OCI-LY7 (cell line): ENCODE results near the gene SH3PXD2A. TPM values are rescaled to one million over a fixed set of nuclear protein-coding genes. Genes with fewer than 3 reads are reported as not detected.

ENCODE experiments used
- BruUV-seq: library from RNA; stranded (reverse); fragments of 400-500 nt; replicated peaks from 2 replicates; lab custom pipeline; 2021; lab: Mats Ljungman, UMichigan
- CTCF ChIA-PET: fragments of 300-600 bp; sonication (Branson Sonifier 250); formaldehyde crosslinking; loops from one replicate; lab custom pipeline; 2022; ENCODE audit warnings: antibody characterized with exemption; ENCODE audit not compliant: unreplicated experiment; lab: Charles Lee
- POLR2A ChIA-PET: fragments of 300-600 bp; sonication (Branson Sonifier 250); formaldehyde crosslinking; loops from one replicate; lab custom pipeline; 2022; ENCODE audit warnings: antibody characterized with exemption; lab: Charles Lee
- DNase-seq: peaks from one replicate; pipeline ENCODE4 v3.0.0-alpha.2; 2015; ENCODE audit warnings: low spot score
- H2AFZ ChIP-seq: fragments of 200-600 bp; sonication (generic), shearing (Covaris generic); 2 replicates; pipeline ENCODE4 v1.6.1; 2014; ENCODE audit warnings: mild to moderate bottlenecking, antibody characterized with exemption, low read length, moderate library complexity
- H3K27ac ChIP-seq: fragments of 200-600 bp; sonication (generic); 2 replicates; pipeline ENCODE4 v1.5.1; 2014; ENCODE audit warnings: mixed run types, low read depth, mild to moderate bottlenecking, moderate library complexity, low read length, inconsistent platforms; ENCODE audit not compliant: poor library complexity, severe bottlenecking
- H3K36me3 ChIP-seq: fragments of 200-600 bp; sonication (generic); 2 replicates; pipeline ENCODE4 v1.6.1; 2014; ENCODE audit warnings: mild to moderate bottlenecking, antibody characterized with exemption, low read length, moderate library complexity, mixed read lengths; ENCODE audit not compliant: insufficient read depth
- H3K4me1 ChIP-seq: fragments of 200-600 bp; sonication (generic); 2 replicates; pipeline ENCODE4 v1.5.1; 2014; ENCODE audit warnings: mild to moderate bottlenecking, low read length; ENCODE audit not compliant: insufficient read depth, poor library complexity, severe bottlenecking
- H3K4me2 ChIP-seq: fragments of 200-600 bp; sonication (generic); 2 replicates; pipeline ENCODE4 v1.6.1; 2014; ENCODE audit warnings: mild to moderate bottlenecking, low read length
- H3K4me3 ChIP-seq: fragments of 200-600 bp; sonication (generic); 2 replicates; pipeline ENCODE4 v1.5.1; 2014; ENCODE audit warnings: mild to moderate bottlenecking, low read depth, low read length; ENCODE audit not compliant: poor library complexity, severe bottlenecking
- H3K79me2 ChIP-seq: fragments of 200-600 bp; sonication (generic); 2 replicates; pipeline ENCODE4 v1.6.1; 2016; ENCODE audit warnings: low read depth, mild to moderate bottlenecking, low read length, moderate library complexity, mixed read lengths; ENCODE audit not compliant: insufficient read depth
- H3K9me2 ChIP-seq: fragments of 200-600 bp; sonication (generic); 2 replicates; pipeline ENCODE4 v1.6.1; 2016; ENCODE audit warnings: mild to moderate bottlenecking, low read length, mixed read lengths; ENCODE audit not compliant: insufficient read depth
- H3K9me3 ChIP-seq: fragments of 200-600 bp; sonication (generic); 2 replicates; pipeline ENCODE4 v1.6.1; 2014; ENCODE audit warnings: mild to moderate bottlenecking, mixed run types, low read length, mixed read lengths
- H4K20me1 ChIP-seq: fragments of 200-600 bp; sonication (generic); 2 replicates; pipeline ENCODE4 v1.6.1; 2014; ENCODE audit warnings: mild to moderate bottlenecking, antibody characterized with exemption, low read length, moderate library complexity, mixed read lengths; ENCODE audit not compliant: insufficient read depth
- CTCF ChIP-seq: fragments of 200-600 bp; sonication (generic); conservative IDR thresholded peaks from 2 replicates; pipeline ENCODE4 v1.5.1; 2014; ENCODE audit warnings: mild to moderate bottlenecking, antibody characterized with exemption, low read length, moderate library complexity, mixed read lengths
- EZH2phosphoT487 ChIP-seq: fragments of 200-600 bp; sonication (generic); IDR thresholded peaks from 2 replicates; pipeline ENCODE4 v1.6.1; 2018; ENCODE audit warnings: low read depth, borderline replicate concordance, mild to moderate bottlenecking, mixed run types, antibody characterized with exemption, low read length, moderate library complexity, mixed read lengths
- intact Hi-C: fragments of 100-400 bp; cut with micrococcal nuclease; formaldehyde crosslinking; loops from one replicate; pipeline ENCODE4 v1.10.0; 2022; ENCODE audit not compliant: unreplicated experiment
- total RNA-seq, 2 experiments: library from RNA; depleted of rRNA in 1 of 2; stranded (reverse); fragments of >200 nt in 1 of 2; shearing (Covaris generic) in 1 of 2; gene quantifications; 2 replicates each; pipeline ENCODE4 v1.2.3, GENCODE V29; 2014 to 2022

SH3PXD2A gene
- total RNA-seq, 2 experiments from 2014 or later: 0.85 to 5.9 TPM

DNA sequence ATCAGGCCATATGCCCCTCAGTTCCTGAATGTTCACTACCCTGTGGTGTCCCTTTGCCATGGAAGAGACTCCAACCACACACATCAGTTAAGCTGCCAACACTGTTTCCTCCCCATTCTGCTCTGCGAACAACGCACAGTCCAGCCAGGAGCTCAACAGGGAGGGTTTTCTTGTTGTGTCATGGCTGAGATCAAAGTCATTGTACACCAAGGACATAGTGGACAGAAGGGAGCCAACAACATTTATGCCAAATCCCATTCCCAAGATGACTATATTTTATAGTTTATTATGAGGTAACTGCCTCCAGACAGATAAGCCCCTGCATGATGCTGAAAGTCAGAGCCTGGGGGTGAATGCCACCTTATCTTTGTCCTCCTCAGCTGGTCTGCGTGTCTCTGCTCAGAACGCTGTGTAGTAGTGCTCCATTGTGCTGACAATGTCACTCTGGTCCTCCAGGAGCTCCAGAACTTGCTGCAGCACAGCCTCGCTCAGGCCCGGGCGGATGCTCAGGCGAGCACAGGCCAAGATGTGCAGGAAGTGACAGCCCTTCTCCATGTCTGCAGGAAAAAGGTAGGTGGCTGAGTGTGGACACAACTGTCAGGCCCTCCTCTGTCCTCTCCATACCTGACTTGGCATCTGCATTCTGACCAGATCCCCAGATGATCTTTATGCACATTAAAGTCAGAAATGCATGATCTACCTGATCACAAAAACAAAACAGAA is 27.1 kb upstream of the SH3PXD2A start:
- H2AFZ ChIP-seq: no peak overlapping the region
- ChIA-PET POLR2A (no interaction called here), CTCF (no interaction called here)
- H3K9me3 ChIP-seq: no peaks in the 10 kb centered on the region
- TF ChIP-seq EZH2phosphoT487 (no peak), CTCF (no peak)
- peaks cover 1% of the 10 kb centered on the region; the same call in 1 of the 2 replicates for H3K36me3 ChIP-seq
- intact Hi-C loops: no loop called here
- H4K20me1 ChIP-seq: no peaks in the 10 kb centered on the region
- no peaks in the 10 kb centered on the region for H3K9me2 ChIP-seq
- BruUV-seq: no TSS peak
- H3K27ac ChIP-seq: no peak overlapping the region
- H3K4me2 ChIP-seq: no peak overlapping the region
- DNase-seq: no peak
- no peaks in the 10 kb centered on the region for H3K79me2 ChIP-seq
- no peak overlapping the region for H3K4me3 ChIP-seq
- H3K4me1 ChIP-seq: no peaks in the 10 kb centered on the region

- ChIA-PET POLR2A (no interaction called here), CTCF (no interaction called here)
- Histone ChIP-seq H3K79me2 (no peaks in the 10 kb centered on the region), H3K27ac (no peak overlapping the region), H3K9me3 (no peaks in the 10 kb centered on the region), H4K20me1 (no peaks in the 10 kb centered on the region), H3K4me2 (no peak overlapping the region), H3K9me2 (no peaks in the 10 kb centered on the region), H3K4me3 (no peak overlapping the region), H2AFZ (no peak overlapping the region), H3K4me1 (no peaks in the 10 kb centered on the region), H3K36me3 (no peaks in the 10 kb centered on the region)
- TF ChIP-seq CTCF (no peak), EZH2phosphoT487 (no peak)
- DNase-seq: no peak
- BruUV-seq: no TSS peak
- intact Hi-C loops: no loop called here
Observed at GRCh38 chr10:103881416-103882284, 26.3 kb upstream of the SH3PXD2A start.
